ENCODE results near the gene ZNRF2. TPM values are rescaled to one million over a fixed set of nuclear protein-coding genes. Genes with fewer than 3 reads are reported as not detected.

Gene ZNRF2
- total RNA-seq, 2 experiments from 2014 or later: 20.4 to 23.6 TPM

DNA sequence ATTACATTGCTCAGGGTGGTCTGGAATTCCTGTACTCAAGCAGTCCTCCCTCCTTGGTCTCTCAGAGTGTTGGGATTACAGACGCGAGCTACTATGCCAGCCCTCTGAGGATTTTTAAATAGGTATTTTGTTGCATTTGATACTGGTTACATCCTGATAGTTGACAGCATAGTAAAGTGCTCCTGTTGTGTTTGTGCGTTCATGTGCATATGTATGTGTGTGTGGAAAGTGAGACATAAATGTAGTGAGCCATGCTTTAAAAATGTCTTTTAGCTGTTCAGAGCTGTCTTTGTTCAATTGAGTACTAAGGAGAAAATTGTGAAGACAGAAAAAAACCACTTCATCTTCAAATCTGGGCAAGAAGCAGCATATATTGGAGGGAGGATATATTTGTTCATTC, 27.8 kb downstream of the ZNRF2 start:
- H3K9me3 Mint-ChIP-seq: no peaks in the 10 kb centered on the region
- DNase-seq (no peak), ATAC-seq (ENCODE audit: poor library complexity) (no peak)
- ChIA-PET CTCF (interaction anchor here (3.4 kb wide), 1 partner anchor 10 kb away, joined by 13 read pairs; no protein-coding TSS in a partner anchor), POLR2A (interaction anchor here (0.9 to 1.4 kb wide), 2 partner anchors 11 to 27 kb away, joined by 3 read pairs; no protein-coding TSS in a partner anchor)
- no peak overlapping the region for H3K27ac Mint-ChIP-seq
- Histone ChIP-seq H3K27me3 (ENCODE audit: control insufficient read depth in 1 of 2, insufficient read depth in 2 of 2, low read length in 2 of 2) (no peaks in the 10 kb centered on the region), H3K4me1 (ENCODE audit: insufficient read depth, low read length) (peaks cover 6% of the 10 kb centered on the region), H3K27ac (ENCODE audit: low read depth in 1 of 2, low read length in 2 of 2) (no peak overlapping the region), H3K36me3 (ENCODE audit: insufficient read depth, low read length) (no peaks in the 10 kb centered on the region), H3K4me3 (ENCODE audit: low read length) (no peak overlapping the region), H3K9me3 (ENCODE audit: control insufficient read depth in 1 of 2, insufficient read depth in 1 of 2, low read length in 2 of 2) (no peaks in the 10 kb centered on the region)
- no peak overlapping the region for H3K4me3 Mint-ChIP-seq
- intact Hi-C loops (cut with DNase I, micrococcal nuclease): no loop called here
- no peaks in the 10 kb centered on the region for H3K27me3 Mint-ChIP-seq
- H3K36me3 Mint-ChIP-seq (ENCODE audit: low read depth): no peaks in the 10 kb centered on the region
- TF ChIP-seq, protein P1, sequence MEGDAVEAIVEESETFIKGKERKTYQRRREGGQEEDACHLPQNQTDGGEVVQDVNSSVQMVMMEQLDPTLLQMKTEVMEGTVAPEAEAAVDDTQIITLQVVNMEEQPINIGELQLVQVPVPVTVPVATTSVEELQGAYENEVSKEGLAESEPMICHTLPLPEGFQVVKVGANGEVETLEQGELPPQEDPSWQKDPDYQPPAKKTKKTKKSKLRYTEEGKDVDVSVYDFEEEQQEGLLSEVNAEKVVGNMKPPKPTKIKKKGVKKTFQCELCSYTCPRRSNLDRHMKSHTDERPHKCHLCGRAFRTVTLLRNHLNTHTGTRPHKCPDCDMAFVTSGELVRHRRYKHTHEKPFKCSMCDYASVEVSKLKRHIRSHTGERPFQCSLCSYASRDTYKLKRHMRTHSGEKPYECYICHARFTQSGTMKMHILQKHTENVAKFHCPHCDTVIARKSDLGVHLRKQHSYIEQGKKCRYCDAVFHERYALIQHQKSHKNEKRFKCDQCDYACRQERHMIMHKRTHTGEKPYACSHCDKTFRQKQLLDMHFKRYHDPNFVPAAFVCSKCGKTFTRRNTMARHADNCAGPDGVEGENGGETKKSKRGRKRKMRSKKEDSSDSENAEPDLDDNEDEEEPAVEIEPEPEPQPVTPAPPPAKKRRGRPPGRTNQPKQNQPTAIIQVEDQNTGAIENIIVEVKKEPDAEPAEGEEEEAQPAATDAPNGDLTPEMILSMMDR (IDR thresholded peaks at IDR 0.05): no peak
- H3K4me1 Mint-ChIP-seq (ENCODE audit: low read depth): peaks cover 72% of the 10 kb centered on the region

DNA sequence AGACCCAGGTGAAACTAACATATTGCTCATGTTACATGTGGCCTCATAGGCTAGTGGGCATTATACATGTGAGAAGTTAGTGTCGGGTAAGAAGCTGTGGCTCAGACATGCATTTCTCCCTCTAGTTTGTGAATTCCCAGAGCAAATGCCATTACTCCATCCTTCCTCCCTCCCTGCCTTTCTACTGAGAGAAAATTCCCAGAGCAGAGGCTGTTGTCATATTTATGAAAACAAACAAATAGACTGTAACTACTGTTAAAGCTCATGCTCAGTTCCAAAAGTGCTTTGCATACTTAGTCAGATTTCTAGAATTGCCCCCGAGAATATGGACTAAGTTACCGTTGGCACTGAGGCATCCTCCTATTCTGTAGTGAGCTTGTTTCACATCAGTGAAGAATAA, 29.0 kb downstream of the ZNRF2 start:
- ChIA-PET POLR2A (interaction anchor here (1.4 to 1.5 kb wide), 2 partner anchors 15 to 29 kb away, joined by 3 read pairs; no protein-coding TSS in a partner anchor), CTCF (interaction anchor here (1.2 to 3.4 kb wide), 3 partner anchors 8 to 17 kb away, joined by 3 to 13 read pairs (median 6); no protein-coding TSS in a partner anchor)
- Histone ChIP-seq H3K4me1 (ENCODE audit: insufficient read depth, low read length) (peaks cover 4% of the 10 kb centered on the region), H3K27ac (ENCODE audit: low read depth in 1 of 2, low read length in 2 of 2) (no peak overlapping the region), H3K36me3 (ENCODE audit: insufficient read depth, low read length) (no peaks in the 10 kb centered on the region), H3K27me3 (ENCODE audit: control insufficient read depth in 1 of 2, insufficient read depth in 2 of 2, low read length in 2 of 2) (no peaks in the 10 kb centered on the region), H3K9me3 (ENCODE audit: control insufficient read depth in 1 of 2, insufficient read depth in 1 of 2, low read length in 2 of 2) (no peaks in the 10 kb centered on the region), H3K4me3 (ENCODE audit: low read length) (no peak overlapping the region)
- DNase-seq (no peak), ATAC-seq (ENCODE audit: poor library complexity) (no peak)
- H3K9me3 Mint-ChIP-seq: no peaks in the 10 kb centered on the region
- peaks cover 72% of the 10 kb centered on the region for H3K4me1 Mint-ChIP-seq (ENCODE audit: low read depth)
- no peak overlapping the region for H3K4me3 Mint-ChIP-seq
- no peak overlapping the region for H3K27ac Mint-ChIP-seq
- TF ChIP-seq, protein P1 (IDR thresholded peaks at IDR 0.05): no peak
- H3K36me3 Mint-ChIP-seq (ENCODE audit: low read depth): no peaks in the 10 kb centered on the region
- H3K27me3 Mint-ChIP-seq: no peaks in the 10 kb centered on the region
- intact Hi-C loops (cut with DNase I, micrococcal nuclease): no loop called here

DNA sequence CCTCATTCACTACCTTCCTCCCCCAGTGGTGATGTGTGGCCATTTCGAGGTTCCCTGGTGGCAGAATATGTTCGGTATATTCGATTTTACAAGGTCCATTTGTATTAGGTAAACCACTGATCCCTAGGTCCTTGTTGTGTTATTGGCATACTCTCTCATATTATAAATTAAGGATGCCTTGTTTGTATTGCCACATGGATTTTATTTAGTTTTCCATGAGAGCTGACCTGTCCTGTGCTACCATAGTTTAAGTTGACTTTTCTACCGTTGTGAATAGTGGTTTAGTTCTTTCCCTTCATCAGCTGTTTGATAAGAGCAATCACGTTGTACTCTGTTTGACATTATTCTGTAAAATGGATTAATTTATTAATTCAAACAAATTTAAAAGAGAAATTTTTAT, 29.4 kb downstream of the ZNRF2 start:
- H3K4me1 Mint-ChIP-seq (ENCODE audit: low read depth): peaks cover 76% of the 10 kb centered on the region

More for the DNA sequence above, 29.4 kb downstream of the ZNRF2 start:
- POLR2A ChIA-PET: interaction anchor here (1.4 to 1.5 kb wide), 2 partner anchors 15 to 29 kb away, joined by 3 read pairs; no protein-coding TSS in a partner anchor
- H3K27ac Mint-ChIP-seq: no peak overlapping the region
- CTCF ChIA-PET: interaction anchor here (1.2 to 3.4 kb wide), 4 partner anchors 8 to 28 kb away, joined by 3 to 13 read pairs (median 4); no protein-coding TSS in a partner anchor
- no peaks in the 10 kb centered on the region for H3K27me3 Mint-ChIP-seq
- H3K36me3 ChIP-seq (ENCODE audit: insufficient read depth, low read length): no peaks in the 10 kb centered on the region
- H3K36me3 Mint-ChIP-seq (ENCODE audit: low read depth): no peaks in the 10 kb centered on the region
- ATAC-seq (ENCODE audit: poor library complexity): no peak
- no peak overlapping the region for H3K4me3 ChIP-seq (ENCODE audit: low read length)
- no peak for DNase-seq
- H3K4me1 ChIP-seq (ENCODE audit: insufficient read depth, low read length): peaks cover 3% of the 10 kb centered on the region
- no peaks in the 10 kb centered on the region for H3K9me3 ChIP-seq (ENCODE audit: control insufficient read depth in 1 of 2, insufficient read depth in 1 of 2, low read length in 2 of 2)
- H3K27ac ChIP-seq (ENCODE audit: low read depth in 1 of 2, low read length in 2 of 2): no peak overlapping the region
- TF ChIP-seq, protein P1 (IDR thresholded peaks at IDR 0.05): no peak
- H3K4me3 Mint-ChIP-seq: no peak overlapping the region
- no peaks in the 10 kb centered on the region for H3K27me3 ChIP-seq (ENCODE audit: control insufficient read depth in 1 of 2, insufficient read depth in 2 of 2, low read length in 2 of 2)
- intact Hi-C loops (cut with DNase I, micrococcal nuclease): no loop called here
- H3K9me3 Mint-ChIP-seq: no peaks in the 10 kb centered on the region

Measured in CD4-positive, alpha-beta T cell (primary cell).